ENCODE data around the gene PPP1R14B. TPM values are rescaled to one million over a fixed set of nuclear protein-coding genes. Genes with fewer than 3 reads are reported as not detected.

Gene PPP1R14B
- total and polyA plus RNA-seq, 2 of the 13 experiments (the other 11 are each of a cell fraction or from before 2014, with no cell fraction given): 110 to 148 TPM

GRCh38 chr11:64234647-64235379, 11.9 kb downstream of the PPP1R14B start (continued):
- TF ChIP-seq GMEB2 (CRISPR knock-in tag; IDR thresholded peaks at IDR 0.05; ENCODE audit: low read depth) (no peak), ETS1 (CRISPR knock-in tag; IDR thresholded peaks at IDR 0.05) (no peak), MAF1 (CRISPR knock-in tag; IDR thresholded peaks at IDR 0.05; ENCODE audit: borderline replicate concordance) (no peak), ZNF770 (CRISPR knock-in tag; IDR thresholded peaks at IDR 0.05) (no peak), ARHGAP35 (CRISPR knock-in tag; IDR thresholded peaks at IDR 0.05; ENCODE audit: borderline replicate concordance) (no peak), RBFOX2 (IDR thresholded peaks at IDR 0.05; ENCODE audit: low read depth, low read length) (peak; percentile 56), ZNF501 (CRISPR knock-in tag; IDR thresholded peaks at IDR 0.05) (0 out of 2 replicates have a peak, but pooled peaks have one; percentile 11), E2F2 (CRISPR knock-in tag; IDR thresholded peaks at IDR 0.05; ENCODE audit: borderline replicate concordance) (no peak), ZFP37 (CRISPR knock-in tag; IDR thresholded peaks at IDR 0.05; ENCODE audit: borderline replicate concordance) (no peak), RORA (CRISPR knock-in tag; IDR thresholded peaks at IDR 0.05) (no peak), ATF1 (CRISPR knock-in tag; IDR thresholded peaks at IDR 0.05) (no peak), TBL1XR1 (IDR thresholded peaks at IDR 0.05; ENCODE audit: borderline replicate concordance, low read length, partially characterized antibody) (no peak), ZNF264 (CRISPR knock-in tag; IDR thresholded peaks at IDR 0.05) (no peak), ZNF800 (CRISPR knock-in tag; IDR thresholded peaks at IDR 0.05) (no peak), ZNF672 (CRISPR knock-in tag; IDR thresholded peaks at IDR 0.05) (no peak), RNF219 (CRISPR knock-in tag; IDR thresholded peaks at IDR 0.05) (no peak), NR2F1 (CRISPR knock-in tag; IDR thresholded peaks at IDR 0.05) (no peak), CENPT (CRISPR knock-in tag; IDR thresholded peaks at IDR 0.05; ENCODE audit: low read depth) (no peak)

Measured in HepG2 (cell line).